Measurements from ENCODE around the gene CAPN15. TPM values are rescaled to one million over a fixed set of nuclear protein-coding genes. Genes with fewer than 3 reads are reported as not detected.

Gene CAPN15
- total and polyA plus RNA-seq, 3 donors from 2014 or later, result 48.0 to 115 (median 108) TPM

GRCh38 chr16:560204-560700 is 32.7 kb downstream of the CAPN15 start, which contains the start of gene PRR35:
Gene PRR35, plus strand, starts transcription at chr16:560394. Its CDS starts 2,901 bp downstream, at chr16:563295.
- H3K27me3 ChIP-seq, result no peaks in the 10 kb centered on the region
- 1% methylated on average over 38 of the region's 84 CpGs; no CpG with 5 or more reads in 1 of the 2 donors for WGBS, 2 donors
- no peaks in the 10 kb centered on the region for H3K36me3 ChIP-seq (ENCODE audit: low read depth, missing control alignments)
- peak within 1 kb of the TSS in 1 of 2 donors; percentile 29 for H3K4me3 ChIP-seq
- DNase-seq, result no peak
- H3K9me3 ChIP-seq, result no peaks in the 10 kb centered on the region
- intact Hi-C loops (cut with DNase I; ENCODE audit: low total_unique reads), result no loop called here
- no peak within 1 kb of the TSS for H3K27ac ChIP-seq
- H3K4me1 ChIP-seq, result peaks cover 17% of the 10 kb centered on the region
- TF ChIP-seq POLR2A (IDR thresholded peaks at IDR 0.05) (no peak), CTCF (IDR thresholded peaks at IDR 0.05) (no peak)

- no peak overlapping the region for H3K4me3 ChIP-seq
- WGBS, 2 donors, result 30% methylated on average over 35 of the region's 54 CpGs; no CpG with 5 or more reads in 1 of the 2 donors
- intact Hi-C loops (cut with DNase I; ENCODE audit: low total_unique reads), result no loop called here
These were observed 33.3 kb downstream of the CAPN15 start for GRCh38 chr16:560701-561412.

GRCh38 chr16:561413-561794 is 33.9 kb downstream of the CAPN15 start:
- Histone ChIP-seq H3K27ac (no peak overlapping the region), H3K27me3 (no peaks in the 10 kb centered on the region)
- WGBS, 2 donors, result 66 to 83% methylated on average over 1 to 11 of the region's 15 CpGs

More at GRCh38 chr16:560701-561412, 33.3 kb downstream of the CAPN15 start:
- no peaks in the 10 kb centered on the region for H3K36me3 ChIP-seq (ENCODE audit: low read depth, missing control alignments)
- H3K4me1 ChIP-seq, result peaks cover 23% of the 10 kb centered on the region
- DNase-seq, result no peak
- H3K9me3 ChIP-seq, result no peaks in the 10 kb centered on the region
- no peaks in the 10 kb centered on the region for H3K27me3 ChIP-seq
- no peak overlapping the region for H3K27ac ChIP-seq
- TF ChIP-seq POLR2A (IDR thresholded peaks at IDR 0.05) (no peak), CTCF (IDR thresholded peaks at IDR 0.05) (no peak)

GRCh38 chr16:561957-562938 is 34.7 kb downstream of the CAPN15 start:
- H3K27me3 ChIP-seq, result no peaks in the 10 kb centered on the region
- H3K9me3 ChIP-seq, result no peaks in the 10 kb centered on the region
- H3K4me1 ChIP-seq, result peaks cover 37% of the 10 kb centered on the region
- no peak for DNase-seq
- intact Hi-C loops (cut with DNase I; ENCODE audit: low total_unique reads), result no loop called here
- TF ChIP-seq POLR2A (IDR thresholded peaks at IDR 0.05), result no peak
- no peak for TF ChIP-seq CTCF (IDR thresholded peaks at IDR 0.05)
- 86 to 90% methylated on average over 27 to 43 of the region's 43 CpGs for WGBS, 2 donors
- H3K4me3 ChIP-seq, result no peak overlapping the region
- H3K36me3 ChIP-seq (ENCODE audit: low read depth, missing control alignments), result no peaks in the 10 kb centered on the region
- H3K27ac ChIP-seq, result no peak overlapping the region

More at GRCh38 chr16:561413-561794, 33.9 kb downstream of the CAPN15 start:
- no peak for DNase-seq
- intact Hi-C loops (cut with DNase I; ENCODE audit: low total_unique reads), result no loop called here
- Histone ChIP-seq H3K4me1 (peaks cover 28% of the 10 kb centered on the region), H3K36me3 (ENCODE audit: low read depth, missing control alignments) (no peaks in the 10 kb centered on the region), H3K4me3 (no peak overlapping the region), H3K9me3 (no peaks in the 10 kb centered on the region)
- no peak for TF ChIP-seq POLR2A (IDR thresholded peaks at IDR 0.05)

Data from testis (tissue), 3 donors.